Transverse colon (tissue), 4 donors: ENCODE data around the gene GARIN1A. TPM values are rescaled to one million over a fixed set of nuclear protein-coding genes. Genes with fewer than 3 reads are reported as not detected.
"Not testable (repeated sequence)": the region's sequence is repeated elsewhere in the genome, so short reads cannot be mapped to it uniquely, and the experiment has no call there.

Experiments
- DNase-seq: peaks from one replicate; pipeline ENCODE4 v3.0.0-alpha.2; 2019
- H3K27ac ChIP-seq, 4 donors: fragments of 200-600 bp; sonication (generic); 2 replicates each; pipeline ENCODE4 v1.5.1; 2016 to 2018; ENCODE audit warnings: inconsistent platforms in 4 of 4
- H3K27me3 ChIP-seq: fragments of 200-600 bp; sonication (generic); 2 replicates; pipeline ENCODE4 v1.5.1; 2017; ENCODE audit warnings: inconsistent platforms
- H3K36me3 ChIP-seq, 4 donors: fragments of 200-600 bp; sonication (generic); 2 replicates each; pipeline ENCODE4 v1.5.1; 2017 to 2019; ENCODE audit warnings: inconsistent platforms in 4 of 4
- H3K4me1 ChIP-seq, 4 donors: fragments of 200-600 bp; sonication (generic); 2 replicates each; pipeline ENCODE4 v1.5.1; 2017 to 2020; ENCODE audit warnings: inconsistent platforms in 4 of 4
- H3K4me3 ChIP-seq, 4 donors: fragments of 200-600 bp; sonication (generic); 1 replicate in 1 of 4; 2 replicates in 3 of 4; pipeline versions ENCODE4 v1.5.1 to v1.6.1; 2017 to 2019; ENCODE audit warnings: inconsistent platforms in 4 of 4
- H3K9me3 ChIP-seq, 2 donors: fragments of 200-600 bp; sonication (generic); 2 replicates each; pipeline ENCODE4 v1.5.1; 2017 to 2019; ENCODE audit warnings: inconsistent platforms in 2 of 2
- CTCF ChIP-seq, 5 experiments: fragments of 200-600 bp in 3 of 5; fragments of 450-650 bp in 2 of 5; sonication (generic) in 3 of 5; IDR thresholded peaks; 1 replicate in 2 of 5; 2 replicates in 3 of 5; pipeline ENCODE4 v1.5.1; 2016 to 2017; ENCODE audit warnings: antibody characterized with exemption in 5 of 5, inconsistent platforms in 3 of 5, mild to moderate bottlenecking in 2 of 5, moderate library complexity in 1 of 5
- EP300 ChIP-seq: sonication (generic); formaldehyde crosslinking; IDR thresholded peaks from one replicate; pipeline ENCODE4 v1.6.1; 2017; ENCODE audit warnings: antibody characterized with exemption, low read depth
- POLR2A ChIP-seq: fragments of 450-650 bp; IDR thresholded peaks from one replicate; pipeline ENCODE4 v1.6.1; 2016; ENCODE audit warnings: antibody characterized with exemption, mild to moderate bottlenecking, moderate library complexity
- POLR2AphosphoS5 ChIP-seq, 3 donors: sonication (generic); formaldehyde crosslinking; IDR thresholded peaks; one replicate each; pipeline ENCODE4 v1.6.1; 2016; ENCODE audit warnings: antibody characterized with exemption in 3 of 3
- WGBS, 2 donors: methylation state at CpG; one replicate each; pipeline ENCODE4 v1.1.5; 2018; ENCODE audit warnings: low coverage in 1 of 2; 5-methylcytosine and 5-hydroxymethylcytosine counted together
- in situ Hi-C, 4 donors: fragments of 200-750 bp; cut with MboI; loops; one replicate each; pipeline versions ENCODE4 v1.15.0 to v1.15.1; 2017; ENCODE audit warnings: low sequenced_read_pairs in 3 of 4, low pct_ligation_motif_present in 1 of 4, low pct_unique_long_range_greater_than_20kb in 1 of 4
- intact Hi-C: fragments of 100-400 bp; cut with DNase I; formaldehyde crosslinking; loops from one replicate; pipeline ENCODE4 v1.15.1; 2023; ENCODE audit warnings: low total_unique reads
- total RNA-seq, 4 donors: library from RNA; depleted of rRNA; stranded (reverse); fragments of >200 nt; gene quantifications; one replicate each; pipeline ENCODE4 v1.1.0, GENCODE V29; 2016

GARIN1A gene
- total RNA-seq, 4 donors from 2014 or later: 0.27 to 1.4 (median 0.48) TPM; not detected in 1

GRCh38 chr7:128679920-128680319 lies 7.8 kb downstream of the GARIN1A start:
- Histone ChIP-seq H3K4me1 (no peaks in the 10 kb centered on the region), H3K27me3 (no peaks in the 10 kb centered on the region), H3K36me3 (no peaks in the 10 kb centered on the region), H3K9me3 (no peaks in the 10 kb centered on the region), H3K4me3 (no peak overlapping the region), H3K27ac (no peak overlapping the region)
- intact Hi-C loops (no loop called here), in situ Hi-C loops (no loop called here)
- no peak for DNase-seq
- TF ChIP-seq EP300: no peak
- no peak for TF ChIP-seq POLR2AphosphoS5 (IDR thresholded peaks at IDR 0.05)
- TF ChIP-seq CTCF (IDR thresholded peaks at IDR 0.05): no peak
- 85 to 100% methylated on average over 1 to 6 of the region's 6 CpGs for WGBS, 2 donors

DNA sequence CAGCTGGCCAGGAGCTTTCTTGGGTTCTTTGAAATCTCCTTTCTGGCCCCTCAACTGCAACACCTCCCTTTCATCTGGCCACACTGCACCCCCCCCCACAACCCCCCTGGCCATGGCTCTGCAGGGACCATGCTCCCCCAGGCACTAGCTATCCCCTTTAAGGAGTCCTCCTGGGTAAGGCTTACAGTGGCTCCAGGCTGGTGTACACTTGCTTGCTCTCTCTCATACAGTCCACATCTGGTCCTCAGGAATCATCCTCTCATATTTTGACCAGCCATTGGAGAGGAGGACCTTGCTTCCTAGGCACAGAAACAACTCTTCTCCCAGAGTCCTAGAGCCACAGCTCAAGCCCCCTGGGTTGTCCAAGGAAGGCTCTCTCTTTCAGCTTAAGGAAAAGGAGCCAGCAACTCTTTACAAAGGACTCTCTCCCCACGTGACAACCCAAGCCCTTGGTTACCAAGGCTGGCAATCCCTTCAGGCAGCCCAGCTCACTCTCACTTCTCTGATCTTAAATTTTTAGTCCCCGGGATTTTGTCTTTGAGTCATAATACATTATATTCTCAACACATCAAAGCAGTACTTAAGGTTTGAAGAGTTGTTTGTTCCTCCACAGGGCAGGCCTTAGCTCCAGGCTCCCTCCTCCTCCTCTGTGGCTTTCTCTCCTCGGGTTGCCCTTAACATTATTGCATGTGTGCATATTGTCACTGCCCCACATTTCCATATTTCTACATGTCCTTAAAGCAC lies 9.9 kb downstream of the GARIN1A start:
- intact Hi-C loops (no loop called here), in situ Hi-C loops (no loop called here)
- Histone ChIP-seq H3K9me3 (no peaks in the 10 kb centered on the region), H3K27me3 (no peaks in the 10 kb centered on the region), H3K4me1 (no peaks in the 10 kb centered on the region), H3K36me3 (no peaks in the 10 kb centered on the region), H3K4me3 (no peak overlapping the region), H3K27ac (no peak overlapping the region)
- WGBS, 2 donors: 48 to 78% methylated on average over 2 to 3 of the region's 3 CpGs
- TF ChIP-seq POLR2A: no peak
- TF ChIP-seq POLR2AphosphoS5 (IDR thresholded peaks at IDR 0.05): no peak
- no peak for TF ChIP-seq EP300
- TF ChIP-seq CTCF (IDR thresholded peaks at IDR 0.05): no peak
- no peak for DNase-seq

- H3K9me3 ChIP-seq, H3K27me3 ChIP-seq, H3K4me1 ChIP-seq, H3K4me3 ChIP-seq, DNase-seq, intact Hi-C loops, H3K27ac ChIP-seq, in situ Hi-C loops, H3K36me3 ChIP-seq: not testable (repeated sequence)
- WGBS, 2 donors: 89% methylated on average over 1 of the region's 1 CpG; no CpG with 5 or more reads in 1 of the 2 donors
Measured at GRCh38 chr7:128683270-128683669, 11.2 kb downstream of the GARIN1A start.

DNA sequence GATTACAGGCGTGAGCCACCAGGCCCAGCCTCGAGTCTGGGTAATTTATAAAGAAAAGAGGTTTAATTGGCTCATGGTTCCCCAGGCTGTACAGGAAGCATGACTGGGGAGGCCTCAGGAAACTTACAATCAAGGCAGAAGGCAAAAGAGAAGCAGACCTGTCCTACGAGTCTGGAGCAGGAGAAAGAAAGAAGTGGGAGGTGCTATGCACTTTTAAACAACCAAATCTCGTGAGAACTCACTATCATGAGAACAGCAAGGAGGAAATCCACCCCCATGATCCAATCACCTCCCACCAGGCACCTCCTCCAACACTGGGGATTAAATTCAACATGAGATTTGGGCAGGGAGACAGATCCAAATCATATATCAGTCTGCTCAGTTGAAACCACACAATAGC lies 11.6 kb downstream of the GARIN1A start:
- H3K27me3 ChIP-seq, H3K36me3 ChIP-seq, intact Hi-C loops, in situ Hi-C loops, H3K27ac ChIP-seq, DNase-seq, H3K9me3 ChIP-seq, H3K4me1 ChIP-seq, H3K4me3 ChIP-seq: not testable (repeated sequence)
- 83% methylated on average over 4 of the region's 4 CpGs; no CpG with 5 or more reads in 1 of the 2 donors for WGBS, 2 donors

DNA sequence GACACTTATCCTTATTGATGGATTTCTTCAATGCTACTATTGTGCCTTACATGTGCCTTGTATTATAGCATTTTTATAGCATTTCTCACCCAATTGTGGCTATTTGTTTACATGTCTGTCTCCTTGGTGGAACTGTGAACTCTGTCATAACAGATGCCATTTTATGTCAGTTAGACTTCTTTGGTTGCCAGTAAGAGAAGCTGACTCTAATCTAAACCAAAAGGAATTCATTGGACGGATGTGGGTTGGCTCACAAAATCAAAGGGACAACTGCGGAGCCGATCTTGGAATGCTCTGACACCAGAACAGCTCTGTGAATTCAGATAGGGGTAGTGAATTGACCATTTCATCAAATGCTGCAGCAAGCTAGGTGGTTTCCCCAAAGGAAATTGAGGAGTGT lies 15.0 kb downstream of the GARIN1A start:
- no peaks in the 10 kb centered on the region for H3K36me3 ChIP-seq
- H3K27me3 ChIP-seq: no peaks in the 10 kb centered on the region
- no peak overlapping the region for H3K27ac ChIP-seq
- no peak overlapping the region for H3K4me3 ChIP-seq
- no peak for DNase-seq
- no peaks in the 10 kb centered on the region for H3K9me3 ChIP-seq
- 93 to 95% methylated on average over 3 of the region's 3 CpGs for WGBS, 2 donors
- intact Hi-C loops: no loop called here
- in situ Hi-C loops: no loop called here
- no peaks in the 10 kb centered on the region for H3K4me1 ChIP-seq
- no peak for TF ChIP-seq EP300
- TF ChIP-seq POLR2A: no peak
- no peak for TF ChIP-seq POLR2AphosphoS5 (IDR thresholded peaks at IDR 0.05)
- no peak for TF ChIP-seq CTCF (IDR thresholded peaks at IDR 0.05)
